Neuronal stem cell (in vitro differentiated cells): ENCODE measurements around the gene OR51E2.

Experiments
- DNase-seq: peaks from one replicate; pipeline ENCODE4 v3.0.0-alpha.2; 2013; ENCODE audit warnings: low spot score
- H2AFZ ChIP-seq: one replicate; pipeline ENCODE4 v1.6.1; 2013; ENCODE audit warnings: mild to moderate bottlenecking, low read length, inconsistent platforms
- H2AK5ac ChIP-seq: 2 replicates; pipeline ENCODE4 v1.6.1; 2013; ENCODE audit warnings: low read depth, mild to moderate bottlenecking, inconsistent platforms, low read length, moderate library complexity, mixed read lengths
- H2BK120ac ChIP-seq: 2 replicates; pipeline ENCODE4 v1.6.1; 2013; ENCODE audit warnings: low read depth, mild to moderate bottlenecking, inconsistent platforms, low read length, moderate library complexity, mixed read lengths
- H2BK12ac ChIP-seq: one replicate; pipeline ENCODE4 v1.6.1; 2013; ENCODE audit warnings: low read length, inconsistent platforms
- H2BK15ac ChIP-seq: 2 replicates; pipeline ENCODE4 v1.6.1; 2013; ENCODE audit warnings: mild to moderate bottlenecking, low read length, inconsistent platforms, mixed read lengths
- H2BK5ac ChIP-seq: one replicate; pipeline ENCODE4 v1.6.1; 2013; ENCODE audit warnings: inconsistent platforms, mild to moderate bottlenecking, low read length, moderate library complexity
- H3K14ac ChIP-seq: one replicate; pipeline ENCODE4 v1.6.1; 2013; ENCODE audit warnings: low read length, inconsistent platforms
- H3K18ac ChIP-seq: 2 replicates; pipeline ENCODE4 v1.6.1; 2013; ENCODE audit warnings: low read length, inconsistent platforms
- H3K23ac ChIP-seq: 2 replicates; pipeline ENCODE4 v1.6.1; 2013; ENCODE audit warnings: low read depth, mild to moderate bottlenecking, mixed read lengths, low read length, inconsistent platforms; ENCODE audit not compliant: poor library complexity
- H3K27ac ChIP-seq: replicated peaks from 3 replicates; pipeline ENCODE4 v1.5.1; 2013; ENCODE audit warnings: low read length, inconsistent platforms
- H3K27me3 ChIP-seq, 3 experiments: 2 replicates each; pipeline ENCODE4 v1.6.1; 2013; ENCODE audit warnings: low read length in 3 of 3, mild to moderate bottlenecking in 2 of 3, inconsistent platforms in 1 of 3, low read depth in 1 of 3, mixed read lengths in 1 of 3, moderate library complexity in 1 of 3; ENCODE audit not compliant: control insufficient read depth in 3 of 3, insufficient read depth in 3 of 3
- H3K36me3 ChIP-seq, 2 donors: replicated peaks in 1 of 2; 2 replicates each; pipeline ENCODE4 v1.6.1; 2013; ENCODE audit warnings: low read length in 2 of 2; ENCODE audit not compliant: control insufficient read depth in 2 of 2, insufficient read depth in 2 of 2
- H3K4ac ChIP-seq: 2 replicates; pipeline ENCODE4 v1.6.1; 2013; ENCODE audit warnings: inconsistent platforms, mild to moderate bottlenecking, low read length, moderate library complexity
- H3K4me1 ChIP-seq, 2 donors: 1 replicate in 1 of 2; 2 replicates in 1 of 2; pipeline ENCODE4 v1.6.1; 2013; ENCODE audit warnings: low read length in 2 of 2, low read depth in 1 of 2; ENCODE audit not compliant: control insufficient read depth in 2 of 2, insufficient read depth in 1 of 2
- H3K4me2 ChIP-seq: one replicate; pipeline ENCODE4 v1.6.1; 2013; ENCODE audit warnings: mild to moderate bottlenecking, low read length, inconsistent platforms; ENCODE audit not compliant: insufficient read depth, poor library complexity, severe bottlenecking
- H3K4me3 ChIP-seq, 2 donors: 2 replicates each; pipeline ENCODE4 v1.5.1; 2013; ENCODE audit warnings: low read length in 2 of 2, mild to moderate bottlenecking in 2 of 2, inconsistent platforms in 1 of 2, moderate library complexity in 1 of 2
- H3K79me1 ChIP-seq: one replicate; pipeline ENCODE4 v1.6.1; 2013; ENCODE audit warnings: low read depth, mild to moderate bottlenecking, inconsistent platforms, low read length, moderate library complexity
- H3K9ac ChIP-seq: one replicate; pipeline ENCODE4 v1.6.1; 2013; ENCODE audit warnings: mild to moderate bottlenecking, low read depth, low read length, inconsistent platforms; ENCODE audit not compliant: poor library complexity
- H3K9me3 ChIP-seq, 2 donors: replicated peaks in 1 of 2; 2 replicates each; pipeline versions ENCODE3 to v1.6.1; 2013; ENCODE audit warnings: low read length in 2 of 2, mild to moderate bottlenecking in 2 of 2, inconsistent platforms in 1 of 2, low read depth in 1 of 2, mixed read lengths in 1 of 2, moderate library complexity in 1 of 2; ENCODE audit not compliant: control insufficient read depth in 2 of 2, insufficient read depth in 1 of 2
- H4K8ac ChIP-seq: one replicate; pipeline ENCODE4 v1.6.1; 2013; ENCODE audit warnings: low read depth, mild to moderate bottlenecking, inconsistent platforms, low read length, moderate library complexity
- H4K91ac ChIP-seq: one replicate; pipeline ENCODE4 v1.6.1; 2013; ENCODE audit warnings: low read length, low read depth, mild to moderate bottlenecking, inconsistent platforms; ENCODE audit not compliant: poor library complexity
- WGBS, 2 donors: extraction: QIAGEN DNeasy Blood & Tissue Kit; methylation state at CpG; one replicate each; pipeline ENCODE4 v1.1.7; 2013; ENCODE audit warnings: missing lambda C conversion rate in 2 of 2, mixed read lengths in 1 of 2; ENCODE audit not compliant: insufficient read length in 2 of 2, insufficient replicate concordance in 1 of 2; ENCODE audit errors: extremely low coverage in 2 of 2; 5-methylcytosine and 5-hydroxymethylcytosine counted together

OR51E2 gene

GRCh38 chr11:4647766-4648165 is 49.9 kb downstream of the OR51E2 start:
- no peak overlapping the region for H3K4me2 ChIP-seq
- no peak overlapping the region for H2AFZ ChIP-seq
- H3K4ac ChIP-seq: no peak overlapping the region
- no peak overlapping the region for H2BK12ac ChIP-seq
- no peaks in the 10 kb centered on the region for H3K79me1 ChIP-seq
- no peak overlapping the region for H4K91ac ChIP-seq
- DNase-seq: no peak
- H2BK5ac ChIP-seq: no peak overlapping the region
- H3K18ac ChIP-seq: peak overlapping the region; percentile 16
- H3K23ac ChIP-seq: no peak overlapping the region
- H3K4me1 ChIP-seq: peaks cover 0 to 3% of the 10 kb centered on the region in 2 donors
- no peak overlapping the region for H3K9ac ChIP-seq
- no peak overlapping the region for H3K14ac ChIP-seq
- no peak overlapping the region for H3K27ac ChIP-seq
- WGBS, 2 donors: no CpG with 5 or more reads among the region's 4 CpGs
- H3K36me3 ChIP-seq: no peaks in the 10 kb centered on the region
- H3K27me3 ChIP-seq: no peaks in the 10 kb centered on the region
- no peak overlapping the region for H4K8ac ChIP-seq
- no peak overlapping the region for H2BK120ac ChIP-seq
- no peak overlapping the region for H3K4me3 ChIP-seq
- no peaks in the 10 kb centered on the region for H3K9me3 ChIP-seq
- no peak overlapping the region for H2BK15ac ChIP-seq
- no peak overlapping the region for H2AK5ac ChIP-seq

DNA sequence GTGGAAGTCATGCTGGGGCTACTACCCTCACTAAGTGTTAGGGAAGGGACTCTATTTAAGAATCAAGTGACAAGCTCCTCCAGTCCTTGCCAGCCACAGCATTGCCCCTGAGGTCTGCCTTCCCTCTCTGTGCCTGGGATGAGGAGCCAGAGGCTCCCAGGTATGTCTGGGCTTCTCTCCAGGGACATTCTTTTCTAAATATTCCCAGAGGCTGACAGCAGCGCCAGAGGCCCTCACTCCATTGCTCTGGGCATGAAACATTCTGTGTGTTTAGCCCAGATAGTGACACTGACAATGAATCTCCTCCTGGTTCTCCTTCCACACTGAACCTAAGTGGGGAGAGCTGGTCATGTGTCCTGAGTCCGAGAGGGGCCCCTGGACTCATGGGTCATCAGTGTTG is 51.7 kb downstream of the OR51E2 start:
- H3K14ac ChIP-seq: no peak overlapping the region
- H2BK12ac ChIP-seq: no peak overlapping the region
- H3K18ac ChIP-seq: no peak overlapping the region
- H3K9ac ChIP-seq: no peak overlapping the region
- H2AK5ac ChIP-seq: no peak overlapping the region
- DNase-seq: no peak
- no peaks in the 10 kb centered on the region for H3K36me3 ChIP-seq
- H2AFZ ChIP-seq: no peak overlapping the region
- H3K27me3 ChIP-seq: no peaks in the 10 kb centered on the region
- no peak overlapping the region for H2BK5ac ChIP-seq
- H4K91ac ChIP-seq: no peak overlapping the region
- H3K79me1 ChIP-seq: no peaks in the 10 kb centered on the region
- no peak overlapping the region for H2BK15ac ChIP-seq
- H3K4me2 ChIP-seq: no peak overlapping the region
- H3K4ac ChIP-seq: no peak overlapping the region
- H3K9me3 ChIP-seq: no peaks in the 10 kb centered on the region
- H3K4me1 ChIP-seq: peaks cover 0 to 15% of the 10 kb centered on the region in 2 donors
- no peak overlapping the region for H4K8ac ChIP-seq
- no peak overlapping the region for H2BK120ac ChIP-seq
- H3K27ac ChIP-seq: no peak overlapping the region
- H3K23ac ChIP-seq: no peak overlapping the region
- WGBS, 2 donors: no CpG with 5 or more reads among the region's 2 CpGs
- H3K4me3 ChIP-seq: no peak overlapping the region

GRCh38 chr11:4644233-4644632 is 53.4 kb downstream of the OR51E2 start:
- H3K4ac ChIP-seq: no peak overlapping the region
- H3K18ac ChIP-seq: no peak overlapping the region

DNA sequence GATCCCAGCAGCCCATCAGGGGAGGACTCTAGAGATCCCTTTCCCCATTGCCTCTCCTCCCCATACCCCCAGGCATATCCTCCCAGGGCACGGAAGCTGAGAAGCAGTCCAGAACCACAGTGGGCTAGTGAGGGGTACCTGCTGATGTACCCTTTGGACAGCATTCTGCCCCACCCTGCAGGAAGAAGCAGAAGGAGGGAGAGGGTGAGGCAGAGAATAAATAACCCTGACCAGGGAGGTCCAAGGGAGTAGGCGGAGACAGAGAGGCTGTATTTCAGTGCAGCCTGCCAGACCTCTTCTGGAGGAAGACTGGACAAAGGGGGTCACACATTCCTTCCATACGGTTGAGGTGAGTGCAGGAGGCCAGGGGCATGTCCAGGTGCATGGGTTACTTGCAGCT is 54.0 kb downstream of the OR51E2 start, which contains the start of gene OR51E1:
OR51E1 (plus strand) TSS at position 301 of the 400 bp plus-strand sequence. CDS start 8,545 bp downstream, outside the sequence.
- H2BK12ac ChIP-seq: no peak within 1 kb of the TSS
- H3K18ac ChIP-seq: peak within 1 kb of the TSS; percentile 46
- H4K8ac ChIP-seq: no peak within 1 kb of the TSS
- H2BK120ac ChIP-seq: no peak within 1 kb of the TSS
- no peak within 1 kb of the TSS for H2AK5ac ChIP-seq
- no peak within 1 kb of the TSS for H3K4me2 ChIP-seq
- no peak within 1 kb of the TSS for H3K14ac ChIP-seq
- H2AFZ ChIP-seq: no peak within 1 kb of the TSS
- H2BK15ac ChIP-seq: no peak within 1 kb of the TSS
- WGBS, 2 donors: no CpG with 5 or more reads among the region's 3 CpGs
- H3K4me1 ChIP-seq: peaks cover 0 to 15% of the 10 kb centered on the region in 2 donors
- no peaks in the 10 kb centered on the region for H3K79me1 ChIP-seq
- no peak for DNase-seq
- H3K9me3 ChIP-seq: no peaks in the 10 kb centered on the region
- H3K27me3 ChIP-seq: no peaks in the 10 kb centered on the region
- H4K91ac ChIP-seq: no peak within 1 kb of the TSS
- H3K4ac ChIP-seq: no peak within 1 kb of the TSS
- no peak within 1 kb of the TSS for H3K9ac ChIP-seq
- no peaks in the 10 kb centered on the region for H3K36me3 ChIP-seq
- no peak within 1 kb of the TSS for H2BK5ac ChIP-seq
- H3K23ac ChIP-seq: no peak within 1 kb of the TSS
- H3K4me3 ChIP-seq: no peak within 1 kb of the TSS
- H3K27ac ChIP-seq: no peak within 1 kb of the TSS

More at GRCh38 chr11:4644233-4644632, 53.4 kb downstream of the OR51E2 start:
- no peaks in the 10 kb centered on the region for H3K36me3 ChIP-seq
- no peak overlapping the region for H3K4me3 ChIP-seq
- H2BK5ac ChIP-seq: no peak overlapping the region
- no peak overlapping the region for H3K27ac ChIP-seq
- H2BK15ac ChIP-seq: no peak overlapping the region
- no peak overlapping the region for H3K14ac ChIP-seq
- no peak overlapping the region for H2AK5ac ChIP-seq
- WGBS, 2 donors: no CpG with 5 or more reads among the region's 4 CpGs
- H3K79me1 ChIP-seq: no peaks in the 10 kb centered on the region
- H2AFZ ChIP-seq: no peak overlapping the region
- no peak overlapping the region for H4K91ac ChIP-seq
- no peak overlapping the region for H4K8ac ChIP-seq
- H3K4me2 ChIP-seq: no peak overlapping the region
- H3K9ac ChIP-seq: no peak overlapping the region
- H3K4me1 ChIP-seq: peaks cover 0 to 15% of the 10 kb centered on the region in 2 donors
- H3K9me3 ChIP-seq: no peaks in the 10 kb centered on the region
- H2BK12ac ChIP-seq: no peak overlapping the region
- H3K23ac ChIP-seq: no peak overlapping the region
- H2BK120ac ChIP-seq: no peak overlapping the region
- no peaks in the 10 kb centered on the region for H3K27me3 ChIP-seq
- DNase-seq: no peak
